Measurements from ENCODE around the gene CUEDC2. TPM values are rescaled to one million over a fixed set of nuclear protein-coding genes. Genes with fewer than 3 reads are reported as not detected.

The CUEDC2 gene
- polyA plus RNA-seq, 1 donor from 2014 or later, result 169 TPM

GRCh38 chr10:102468683-102469082 is 36.3 kb upstream of the CUEDC2 start:
- Histone ChIP-seq H2AFZ (ENCODE audit: low read depth, low read length) (no peak overlapping the region), H3K27ac (ENCODE audit: low read length) (no peak overlapping the region), H3K9me3 (ENCODE audit: low read length) (no peaks in the 10 kb centered on the region), H3K4me2 (ENCODE audit: low read length) (no peak overlapping the region), H4K20me1 (ENCODE audit: insufficient read depth) (no peaks in the 10 kb centered on the region), H3K9me2 (ENCODE audit: insufficient read depth, low read length) (no peaks in the 10 kb centered on the region), H3K36me3 (ENCODE audit: insufficient read depth, low read length) (no peaks in the 10 kb centered on the region), H3K79me2 (replicated peaks; ENCODE audit: insufficient read depth, low read length) (no peaks in the 10 kb centered on the region), H3K27me3 (ENCODE audit: insufficient read depth, low read depth, low read length) (no peaks in the 10 kb centered on the region), H3K4me3 (ENCODE audit: low read length) (no peak overlapping the region), H3F3A (ENCODE audit: insufficient read depth, low read length, poor library complexity, severe bottlenecking) (no peaks in the 10 kb centered on the region), H3K9ac (ENCODE audit: low read length) (no peak overlapping the region)
- TF ChIP-seq EP300 (conservative IDR thresholded peaks at IDR 0.05; ENCODE audit: poor library complexity, severe bottlenecking) (no peak), EZH2 (IDR thresholded peaks at IDR 0.05; ENCODE audit: borderline replicate concordance, insufficient read depth, low read length, poor library complexity, severe bottlenecking) (no peak), TAF1 (IDR thresholded peaks at IDR 0.05; ENCODE audit: low read depth) (no peak), RAD21 (conservative IDR thresholded peaks at IDR 0.05) (no peak), POLR2AphosphoS5 (IDR thresholded peaks at IDR 0.05) (no peak), MXI1 (conservative IDR thresholded peaks at IDR 0.05; ENCODE audit: poor library complexity, severe bottlenecking) (no peak), SMC3 (conservative IDR thresholded peaks at IDR 0.05; ENCODE audit: poor library complexity) (no peak), REST (IDR thresholded peaks at IDR 0.05; ENCODE audit: borderline replicate concordance) (no peak)
- TF ChIP-seq, protein P1, sequence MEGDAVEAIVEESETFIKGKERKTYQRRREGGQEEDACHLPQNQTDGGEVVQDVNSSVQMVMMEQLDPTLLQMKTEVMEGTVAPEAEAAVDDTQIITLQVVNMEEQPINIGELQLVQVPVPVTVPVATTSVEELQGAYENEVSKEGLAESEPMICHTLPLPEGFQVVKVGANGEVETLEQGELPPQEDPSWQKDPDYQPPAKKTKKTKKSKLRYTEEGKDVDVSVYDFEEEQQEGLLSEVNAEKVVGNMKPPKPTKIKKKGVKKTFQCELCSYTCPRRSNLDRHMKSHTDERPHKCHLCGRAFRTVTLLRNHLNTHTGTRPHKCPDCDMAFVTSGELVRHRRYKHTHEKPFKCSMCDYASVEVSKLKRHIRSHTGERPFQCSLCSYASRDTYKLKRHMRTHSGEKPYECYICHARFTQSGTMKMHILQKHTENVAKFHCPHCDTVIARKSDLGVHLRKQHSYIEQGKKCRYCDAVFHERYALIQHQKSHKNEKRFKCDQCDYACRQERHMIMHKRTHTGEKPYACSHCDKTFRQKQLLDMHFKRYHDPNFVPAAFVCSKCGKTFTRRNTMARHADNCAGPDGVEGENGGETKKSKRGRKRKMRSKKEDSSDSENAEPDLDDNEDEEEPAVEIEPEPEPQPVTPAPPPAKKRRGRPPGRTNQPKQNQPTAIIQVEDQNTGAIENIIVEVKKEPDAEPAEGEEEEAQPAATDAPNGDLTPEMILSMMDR (IDR thresholded peaks at IDR 0.05; ENCODE audit: poor library complexity, severe bottlenecking), result no peak

DNA sequence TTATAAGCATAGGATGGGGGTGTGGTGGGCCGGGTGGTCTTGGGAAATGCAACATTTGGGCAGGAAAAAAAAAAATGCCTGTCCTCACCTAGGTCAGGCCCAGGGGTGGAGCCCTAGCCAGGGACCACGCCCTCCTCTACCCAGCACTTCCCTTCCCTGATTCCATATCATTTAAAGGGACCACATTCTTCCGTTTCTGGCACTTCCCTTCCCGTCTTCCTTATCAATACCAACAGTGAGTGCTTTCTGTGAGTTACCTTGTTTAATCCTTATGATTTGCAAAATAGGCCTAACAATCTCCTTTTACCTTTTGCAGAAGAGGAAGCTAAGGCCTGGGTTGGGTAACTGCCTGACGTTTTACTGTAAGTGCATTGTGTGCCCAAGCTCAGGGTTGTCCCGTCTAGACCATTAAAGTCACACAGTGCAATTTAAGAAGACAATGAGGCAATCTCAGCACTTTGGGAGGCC is 35.6 kb upstream of the CUEDC2 start:
- Histone ChIP-seq H3K4me2 (ENCODE audit: low read length) (no peak overlapping the region), H3K4me3 (ENCODE audit: low read length) (no peak overlapping the region), H3K9ac (ENCODE audit: low read length) (no peak overlapping the region), H2AFZ (ENCODE audit: low read depth, low read length) (no peak overlapping the region), H3K36me3 (ENCODE audit: insufficient read depth, low read length) (no peaks in the 10 kb centered on the region), H4K20me1 (ENCODE audit: insufficient read depth) (no peaks in the 10 kb centered on the region), H3K27ac (ENCODE audit: low read length) (no peak overlapping the region), H3F3A (ENCODE audit: insufficient read depth, low read length, poor library complexity, severe bottlenecking) (no peaks in the 10 kb centered on the region), H3K9me3 (ENCODE audit: low read length) (no peaks in the 10 kb centered on the region), H3K9me2 (ENCODE audit: insufficient read depth, low read length) (no peaks in the 10 kb centered on the region), H3K27me3 (ENCODE audit: insufficient read depth, low read depth, low read length) (no peaks in the 10 kb centered on the region), H3K79me2 (replicated peaks; ENCODE audit: insufficient read depth, low read length) (no peaks in the 10 kb centered on the region)
- TF ChIP-seq RAD21 (conservative IDR thresholded peaks at IDR 0.05) (no peak), POLR2AphosphoS5 (IDR thresholded peaks at IDR 0.05) (no peak), TAF1 (IDR thresholded peaks at IDR 0.05; ENCODE audit: low read depth) (no peak), REST (IDR thresholded peaks at IDR 0.05; ENCODE audit: borderline replicate concordance) (no peak), SMC3 (conservative IDR thresholded peaks at IDR 0.05; ENCODE audit: poor library complexity) (no peak), EP300 (conservative IDR thresholded peaks at IDR 0.05; ENCODE audit: poor library complexity, severe bottlenecking) (no peak)
- TF ChIP-seq, protein P1 (IDR thresholded peaks at IDR 0.05; ENCODE audit: poor library complexity, severe bottlenecking), result no peak

Measured in neural cell (in vitro differentiated cells).